BJ (cell line): ENCODE measurements around the gene TACC2. TPM values are rescaled to one million over a fixed set of nuclear protein-coding genes. Genes with fewer than 3 reads are reported as not detected.

Experiments used
- CTCF ChIA-PET: fragments of 350-600 bp; formaldehyde crosslinking; extraction: SDS; loops from one replicate; lab custom pipeline; 2021; ENCODE audit warnings: antibody characterized with exemption, inconsistent platforms; lab: Yijun Ruan, JAX
- POLR2A ChIA-PET: fragments of 300-600 bp; sonication (Branson Sonifier 250); formaldehyde crosslinking; extraction: SDS; loops from one replicate; lab custom pipeline; 2021; ENCODE audit warnings: antibody characterized with exemption; lab: Charles Lee
- DNase-seq: peaks from one replicate; pipeline ENCODE4 v3.0.0-alpha.2; 2011; ENCODE audit warnings: low read depth
- H3K27me3 ChIP-seq: 2 replicates; pipeline ENCODE4 v1.6.0; 2011; ENCODE audit warnings: low read length; ENCODE audit not compliant: control insufficient read depth, insufficient read depth
- H3K36me3 ChIP-seq: 2 replicates; pipeline ENCODE4 v1.5.1; 2011; ENCODE audit warnings: low read length; ENCODE audit not compliant: control insufficient read depth, insufficient read depth
- H3K4me3 ChIP-seq: 2 replicates; pipeline ENCODE4 v1.5.1; 2011; ENCODE audit warnings: low read depth, mild to moderate bottlenecking, control low read depth, low read length
- polyA plus RNA-seq: library from polyadenylated mRNA; depleted of rRNA; stranded (reverse); fragments of >200 nt; gene quantifications from 2 replicates; pipeline ENCODE4 v1.2.3, GENCODE V29; 2011
- TF ChIP-seq, protein P1 (sequence below): IDR thresholded peaks from 2 replicates; pipeline ENCODE4 v1.5.1; 2011; ENCODE audit warnings: low read depth, mild to moderate bottlenecking, control low read depth, inconsistent platforms, low read length, moderate library complexity; ENCODE audit not compliant: insufficient read depth

The TACC2 gene
- polyA plus RNA-seq, 1 experiment: 10.4 TPM

DNA sequence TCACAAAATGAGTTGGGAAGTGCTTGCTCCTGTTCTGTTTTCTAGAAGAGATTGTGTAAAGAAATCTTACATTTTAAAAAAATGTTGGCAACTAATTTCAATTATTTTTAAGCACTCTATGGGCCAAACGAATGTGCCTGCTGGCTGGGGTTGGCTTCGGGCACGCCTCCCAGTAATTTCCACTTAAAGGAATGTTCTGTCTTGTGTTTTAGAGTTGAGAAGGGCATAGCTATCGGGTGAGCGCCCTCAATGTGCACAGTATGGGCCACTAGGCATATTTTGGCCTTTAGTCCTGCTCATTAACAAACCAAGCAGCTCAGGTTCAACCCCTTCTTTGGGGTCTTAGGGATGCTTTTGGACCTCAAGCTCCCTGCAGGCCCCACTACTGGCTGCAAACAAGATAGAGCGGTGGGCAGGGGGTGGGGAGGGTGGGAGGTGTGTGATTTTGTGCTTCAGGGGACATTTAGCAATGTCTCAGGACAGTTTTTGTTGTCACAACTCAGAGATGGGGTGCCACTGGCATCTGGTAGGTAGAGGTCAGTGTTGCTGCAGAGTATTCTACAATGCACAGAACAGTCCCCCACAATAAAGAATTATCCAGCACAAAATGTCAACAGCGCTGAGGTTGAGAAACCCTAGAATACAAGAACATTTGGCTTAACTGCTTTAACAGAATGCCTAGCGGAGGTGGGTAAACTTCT lies 40.7 kb downstream of the TACC2 start:
- Histone ChIP-seq H3K4me3 (no peak overlapping the region), H3K27me3 (no peaks in the 10 kb centered on the region; the same call in 1 of the 2 replicates), H3K36me3 (no peaks in the 10 kb centered on the region)
- TF ChIP-seq, protein P1, sequence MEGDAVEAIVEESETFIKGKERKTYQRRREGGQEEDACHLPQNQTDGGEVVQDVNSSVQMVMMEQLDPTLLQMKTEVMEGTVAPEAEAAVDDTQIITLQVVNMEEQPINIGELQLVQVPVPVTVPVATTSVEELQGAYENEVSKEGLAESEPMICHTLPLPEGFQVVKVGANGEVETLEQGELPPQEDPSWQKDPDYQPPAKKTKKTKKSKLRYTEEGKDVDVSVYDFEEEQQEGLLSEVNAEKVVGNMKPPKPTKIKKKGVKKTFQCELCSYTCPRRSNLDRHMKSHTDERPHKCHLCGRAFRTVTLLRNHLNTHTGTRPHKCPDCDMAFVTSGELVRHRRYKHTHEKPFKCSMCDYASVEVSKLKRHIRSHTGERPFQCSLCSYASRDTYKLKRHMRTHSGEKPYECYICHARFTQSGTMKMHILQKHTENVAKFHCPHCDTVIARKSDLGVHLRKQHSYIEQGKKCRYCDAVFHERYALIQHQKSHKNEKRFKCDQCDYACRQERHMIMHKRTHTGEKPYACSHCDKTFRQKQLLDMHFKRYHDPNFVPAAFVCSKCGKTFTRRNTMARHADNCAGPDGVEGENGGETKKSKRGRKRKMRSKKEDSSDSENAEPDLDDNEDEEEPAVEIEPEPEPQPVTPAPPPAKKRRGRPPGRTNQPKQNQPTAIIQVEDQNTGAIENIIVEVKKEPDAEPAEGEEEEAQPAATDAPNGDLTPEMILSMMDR: peak; percentile 22; the same call in 1 of the 2 replicates
- no peak for DNase-seq
- POLR2A ChIA-PET: no interaction called here
- CTCF ChIA-PET: interaction anchor here (0.6 kb wide), 1 partner anchor 22 kb away, joined by 4 read pairs; no protein-coding TSS in a partner anchor

DNA sequence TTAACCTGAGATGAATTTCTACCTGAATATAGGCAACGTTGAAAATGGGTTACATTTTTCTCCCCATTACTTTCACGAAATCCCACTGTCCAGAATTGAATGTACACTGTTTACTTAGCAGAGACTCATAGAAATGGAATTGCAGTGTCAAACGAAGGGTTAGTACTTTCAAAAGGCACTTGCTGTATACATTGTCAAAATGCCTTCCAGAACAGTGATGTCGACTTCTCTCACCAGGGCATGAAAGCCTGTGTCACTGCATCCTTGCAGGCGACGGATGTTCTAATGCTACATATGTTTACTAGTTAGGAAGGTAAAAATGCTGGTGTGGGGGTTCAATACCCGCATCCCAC lies 41.2 kb downstream of the TACC2 start:
- Histone ChIP-seq H3K36me3 (no peaks in the 10 kb centered on the region), H3K27me3 (no peaks in the 10 kb centered on the region; the same call in 1 of the 2 replicates), H3K4me3 (no peak overlapping the region)
- CTCF ChIA-PET: interaction anchor here (0.6 kb wide), 1 partner anchor 21 kb away, joined by 4 read pairs; no protein-coding TSS in a partner anchor
- DNase-seq: no peak
- TF ChIP-seq, protein P1: no peak
- POLR2A ChIA-PET: no interaction called here

DNA sequence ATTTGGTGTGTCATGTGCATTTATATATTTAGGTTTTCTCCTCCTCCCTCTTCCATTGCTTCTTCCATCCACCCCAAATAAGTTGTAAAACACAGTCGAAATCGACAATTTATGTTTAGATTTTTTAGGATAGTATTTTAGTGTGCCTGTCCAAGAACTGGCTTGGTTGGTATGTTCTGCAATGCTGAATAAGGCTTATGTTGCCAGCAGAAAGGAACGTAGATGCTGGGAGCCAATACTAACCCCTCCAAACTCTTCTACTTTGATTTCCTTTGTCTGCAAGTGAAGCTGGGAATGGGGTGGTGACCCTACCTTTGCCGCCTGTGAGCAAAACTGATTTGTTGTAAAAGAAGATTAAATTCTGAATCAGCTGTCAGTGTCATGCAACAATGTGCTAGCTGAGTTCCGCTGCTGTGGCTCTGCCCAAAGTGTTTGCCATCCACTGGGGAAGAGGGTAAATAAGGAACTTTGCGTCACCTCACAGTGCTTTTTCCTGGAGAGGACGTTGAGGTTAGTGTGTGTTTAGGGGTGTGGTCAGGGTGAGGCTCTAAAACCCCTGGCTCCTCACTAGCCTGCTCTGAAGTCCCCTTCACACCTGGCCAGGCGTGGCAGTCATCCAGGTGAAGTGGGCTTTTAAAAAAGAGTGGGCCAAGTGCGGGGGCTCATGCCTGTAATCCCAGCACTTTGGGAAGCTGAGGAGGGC lies 44.4 kb downstream of the TACC2 start:
- TF ChIP-seq, protein P1: no peak
- no peak for DNase-seq
- ChIA-PET CTCF (interaction anchor here (1.4 kb wide), 1 partner anchor 9 kb away, joined by 4 read pairs; no protein-coding TSS in a partner anchor), POLR2A (no interaction called here)
- Histone ChIP-seq H3K27me3 (peaks cover 2% of the 10 kb centered on the region; the same call in 1 of the 2 replicates), H3K4me3 (no peak overlapping the region), H3K36me3 (no peaks in the 10 kb centered on the region)

DNA sequence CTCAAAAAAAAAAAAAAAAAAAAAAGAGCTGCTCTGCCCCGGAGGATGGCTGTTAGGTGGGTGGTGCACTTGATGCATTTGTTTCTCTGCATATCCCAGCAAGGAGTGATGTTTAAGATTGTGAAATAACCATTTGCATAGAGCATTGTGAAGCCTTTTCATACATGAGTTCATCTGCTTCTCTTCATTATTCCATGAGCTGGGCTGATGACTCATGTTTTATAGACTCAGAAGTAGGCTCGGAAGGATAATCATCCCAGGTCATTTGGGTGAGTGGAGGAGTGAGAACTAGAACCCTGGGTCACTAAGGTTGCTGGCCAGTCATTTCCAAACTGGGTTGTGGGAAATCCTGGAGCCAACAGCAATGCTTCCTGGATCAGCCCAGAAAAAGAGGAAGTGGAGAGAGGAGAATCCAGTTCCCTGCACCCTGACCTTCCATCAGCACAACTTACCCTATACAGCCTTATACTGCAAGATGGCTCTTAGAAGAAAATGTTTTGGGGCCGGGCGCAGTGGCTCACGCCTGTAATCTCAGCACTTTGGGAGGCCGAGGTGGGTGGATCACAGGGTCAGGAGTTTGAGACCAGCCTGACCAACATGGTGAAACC lies 45.3 kb downstream of the TACC2 start:
- Histone ChIP-seq H3K4me3 (no peak overlapping the region), H3K36me3 (no peaks in the 10 kb centered on the region), H3K27me3 (peaks cover 2% of the 10 kb centered on the region; the same call in 1 of the 2 replicates)
- CTCF ChIA-PET: interaction anchor here (1.4 kb wide), 1 partner anchor 8 kb away, joined by 4 read pairs; no protein-coding TSS in a partner anchor
- DNase-seq: no peak
- TF ChIP-seq, protein P1: no peak
- POLR2A ChIA-PET: no interaction called here

DNA sequence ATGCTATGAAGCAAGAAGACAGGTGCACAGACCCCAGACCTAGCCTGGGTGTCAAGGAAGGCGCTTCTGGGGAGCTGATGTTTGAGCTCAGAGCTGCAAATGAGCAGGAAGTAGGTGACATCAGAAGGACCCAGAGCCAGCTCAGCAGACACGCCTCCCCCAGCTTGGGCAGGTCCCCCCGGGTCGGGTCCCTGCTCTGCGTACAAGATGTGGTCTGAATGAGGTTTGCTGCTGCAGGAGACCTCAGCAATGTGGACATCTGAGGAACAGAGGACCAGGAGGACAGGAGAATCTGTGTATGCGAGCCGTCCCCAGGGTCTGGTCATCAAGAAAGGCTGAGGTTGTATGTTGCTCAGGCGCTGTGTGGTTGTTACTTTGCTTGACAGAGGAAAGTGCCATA lies 51.8 kb downstream of the TACC2 start:
- DNase-seq: no peak
- Histone ChIP-seq H3K27me3 (peaks cover 9% of the 10 kb centered on the region), H3K36me3 (no peaks in the 10 kb centered on the region), H3K4me3 (no peak overlapping the region)
- CTCF ChIA-PET: interaction anchor here (1.8 kb wide), 1 partner anchor 11 kb away, joined by 6 read pairs; no protein-coding TSS in a partner anchor
- TF ChIP-seq, protein P1: no peak
- POLR2A ChIA-PET: no interaction called here
